DND-41 (cell line): ENCODE data around the gene MYH3.

Source experiments
- ATAC-seq: fragments of 200-7000 bp; cut with Tn5 transposase; 3 replicates; pipeline ENCODE4 v1.9.1; 2021; ENCODE audit warnings: low read depth; ENCODE audit not compliant: insufficient read depth
- DNase-seq: peaks from one replicate; pipeline ENCODE4 v3.0.0-alpha.2; 2020
- H2AFZ ChIP-seq: 2 replicates; pipeline ENCODE4 v1.6.0; 2012; ENCODE audit warnings: low read depth, low read length
- H3K27ac ChIP-seq: 2 replicates; pipeline ENCODE4 v1.5.1; 2012; ENCODE audit warnings: low read length, inconsistent platforms
- H3K27me3 ChIP-seq: fragments of 200-600 bp; sonication (generic); 2 replicates; pipeline ENCODE4 v1.6.0; 2012; ENCODE audit warnings: low read length, mild to moderate bottlenecking, inconsistent platforms; ENCODE audit not compliant: insufficient read depth, poor library complexity
- H3K36me3 ChIP-seq: 2 replicates; pipeline ENCODE4 v1.5.1; 2012; ENCODE audit warnings: low read length, inconsistent platforms; ENCODE audit not compliant: insufficient read depth
- H3K4me1 ChIP-seq: 2 replicates; pipeline ENCODE4 v1.5.1; 2012; ENCODE audit warnings: mild to moderate bottlenecking, low read length; ENCODE audit not compliant: insufficient read depth
- H3K4me2 ChIP-seq: 2 replicates; pipeline ENCODE4 v1.6.0; 2012; ENCODE audit warnings: mild to moderate bottlenecking, moderate library complexity, low read length, inconsistent platforms; ENCODE audit not compliant: insufficient read depth
- H3K4me3 ChIP-seq, 2 experiments: fragments of 200-600 bp in 1 of 2; shearing (Covaris generic) in 1 of 2; 2 replicates each; pipeline ENCODE4 v1.5.1; 2012 to 2016; ENCODE audit warnings: inconsistent platforms in 2 of 2, low read length in 2 of 2, mild to moderate bottlenecking in 2 of 2, low read depth in 1 of 2, moderate library complexity in 1 of 2
- H3K79me2 ChIP-seq: 2 replicates; pipeline ENCODE4 v1.6.0; 2012; ENCODE audit warnings: low read length, inconsistent platforms; ENCODE audit not compliant: insufficient read depth
- H3K9ac ChIP-seq: 2 replicates; pipeline ENCODE4 v1.6.0; 2012; ENCODE audit warnings: low read depth, mild to moderate bottlenecking, inconsistent platforms, low read length, moderate library complexity
- H3K9me3 ChIP-seq: 2 replicates; pipeline ENCODE4 v1.5.1; 2012; ENCODE audit warnings: low read length, moderate library complexity, mild to moderate bottlenecking, inconsistent platforms; ENCODE audit not compliant: insufficient read depth, severe bottlenecking
- H4K20me1 ChIP-seq: 2 replicates; pipeline ENCODE4 v1.6.0; 2012; ENCODE audit warnings: low read length; ENCODE audit not compliant: insufficient read depth
- CTCF ChIP-seq: IDR thresholded peaks from 2 replicates; pipeline ENCODE4 v1.5.1; 2012; ENCODE audit warnings: borderline replicate concordance, low read length, moderate library complexity, mild to moderate bottlenecking; ENCODE audit not compliant: poor library complexity, severe bottlenecking; ENCODE audit errors: extremely low read depth
- EZH2 ChIP-seq: IDR thresholded peaks from 3 replicates; pipeline ENCODE4 v1.6.1; 2012; ENCODE audit warnings: borderline replicate concordance, low read depth, mild to moderate bottlenecking, moderate library complexity, low read length, inconsistent platforms; ENCODE audit not compliant: severe bottlenecking

MYH3 gene

GRCh38 chr17:10664571-10664970 is 7.5 kb upstream of the MYH3 start:
- no peaks in the 10 kb centered on the region for H3K27me3 ChIP-seq
- H3K9me3 ChIP-seq, result no peaks in the 10 kb centered on the region
- H3K36me3 ChIP-seq, result no peaks in the 10 kb centered on the region
- H3K4me1 ChIP-seq, result no peaks in the 10 kb centered on the region
- no peaks in the 10 kb centered on the region for H4K20me1 ChIP-seq
- TF ChIP-seq CTCF (no peak), EZH2 (no peak)
- no peak overlapping the region for H3K9ac ChIP-seq
- H3K4me2 ChIP-seq, result no peak overlapping the region
- DNase-seq, result no peak
- ATAC-seq, result no peak
- no peaks in the 10 kb centered on the region for H3K79me2 ChIP-seq
- no peak overlapping the region for H3K27ac ChIP-seq
- no peak overlapping the region for H3K4me3 ChIP-seq
- no peak overlapping the region for H2AFZ ChIP-seq

GRCh38 chr17:10663231-10663630 is 6.1 kb upstream of the MYH3 start:
- DNase-seq (no peak), ATAC-seq (no peak)
- Histone ChIP-seq H3K79me2 (no peaks in the 10 kb centered on the region), H3K4me3 (no peak overlapping the region), H3K27me3 (no peaks in the 10 kb centered on the region), H3K4me2 (no peak overlapping the region), H3K36me3 (no peaks in the 10 kb centered on the region), H2AFZ (no peak overlapping the region), H3K4me1 (no peaks in the 10 kb centered on the region), H4K20me1 (no peaks in the 10 kb centered on the region), H3K27ac (no peak overlapping the region), H3K9me3 (no peaks in the 10 kb centered on the region), H3K9ac (no peak overlapping the region)
- TF ChIP-seq EZH2 (no peak), CTCF (no peak)

- no peak for DNase-seq
- Histone ChIP-seq H3K79me2 (no peaks in the 10 kb centered on the region), H4K20me1 (no peaks in the 10 kb centered on the region), H2AFZ (no peak overlapping the region), H3K4me1 (no peaks in the 10 kb centered on the region), H3K4me3 (no peak overlapping the region), H3K4me2 (no peak overlapping the region), H3K27ac (no peak overlapping the region), H3K9ac (no peak overlapping the region), H3K36me3 (no peaks in the 10 kb centered on the region), H3K9me3 (no peaks in the 10 kb centered on the region), H3K27me3 (no peaks in the 10 kb centered on the region)
- TF ChIP-seq CTCF, result no peak
- no peak for TF ChIP-seq EZH2
- ATAC-seq, result no peak
These were observed 4.3 kb upstream of the MYH3 start for GRCh38 chr17:10661437-10661836.

GRCh38 chr17:10657879-10658278 is 770 bp upstream of the MYH3 start:
- H2AFZ ChIP-seq, result no peak overlapping the region
- H3K9ac ChIP-seq, result no peak overlapping the region
- no peaks in the 10 kb centered on the region for H4K20me1 ChIP-seq
- no peaks in the 10 kb centered on the region for H3K9me3 ChIP-seq
- no peak overlapping the region for H3K4me3 ChIP-seq
- H3K36me3 ChIP-seq, result no peaks in the 10 kb centered on the region
- no peak for DNase-seq
- TF ChIP-seq CTCF (no peak), EZH2 (no peak)
- no peaks in the 10 kb centered on the region for H3K27me3 ChIP-seq
- no peak for ATAC-seq
- H3K4me2 ChIP-seq, result no peak overlapping the region
- H3K79me2 ChIP-seq, result no peaks in the 10 kb centered on the region
- H3K27ac ChIP-seq, result no peak overlapping the region
- no peaks in the 10 kb centered on the region for H3K4me1 ChIP-seq
